ENCODE data around the gene TMEM91. TPM values are rescaled to one million over a fixed set of nuclear protein-coding genes. Genes with fewer than 3 reads are reported as not detected.
A peak's percentile ranks its signal among the peaks of the same experiment; 100 is the strongest.

TMEM91 gene
- total RNA-seq, 4 donors from 2014 or later = 5.0 to 14.9 (median 9.0) TPM

- no peak overlapping the region for H3K27ac ChIP-seq
- 91 to 98% methylated on average over 2 to 24 of the region's 28 CpGs for WGBS, 2 donors
- TF ChIP-seq CTCF (IDR thresholded peaks at IDR 0.05) = no peak
- no peak for TF ChIP-seq POLR2A (IDR thresholded peaks at IDR 0.05)
- no peak overlapping the region for H3K4me3 ChIP-seq (replicated peaks in 1 of 3)
- DNase-seq = no peak
- intact Hi-C loops (cut with DNase I) = no loop called here
- H3K9me3 ChIP-seq = no peaks in the 10 kb centered on the region
- peaks cover 17 to 31% of the 10 kb centered on the region in 2 donors for H3K4me1 ChIP-seq
- H3K36me3 ChIP-seq = peaks cover 26 to 29% of the 10 kb centered on the region in 2 donors
- no peaks in the 10 kb centered on the region for H3K27me3 ChIP-seq
These were observed 49.1 kb downstream of the TMEM91 start for GRCh38 chr19:41425174-41426115.

GRCh38 chr19:41426116-41426841 lies 49.9 kb downstream of the TMEM91 start:
- no peaks in the 10 kb centered on the region for H3K27me3 ChIP-seq
- TF ChIP-seq CTCF (IDR thresholded peaks at IDR 0.05) = no peak
- no peak for TF ChIP-seq POLR2A (IDR thresholded peaks at IDR 0.05)
- no peak for DNase-seq
- H3K4me1 ChIP-seq = peaks cover 17 to 31% of the 10 kb centered on the region in 2 donors
- H3K36me3 ChIP-seq = peaks cover 22 to 26% of the 10 kb centered on the region in 2 donors
- H3K9me3 ChIP-seq = no peaks in the 10 kb centered on the region
- WGBS, 2 donors = 86 to 87% methylated on average over 19 to 25 of the region's 36 CpGs
- peak overlapping the region in 1 of 3 donors; percentile 30 for H3K4me3 ChIP-seq (replicated peaks in 1 of 3)
- peak overlapping the region in 1 of 3 donors; percentile 86 for H3K27ac ChIP-seq
- intact Hi-C loops (cut with DNase I) = no loop called here

GRCh38 chr19:41426952-41427646 lies 50.8 kb downstream of the TMEM91 start, which contains the start of gene B3GNT8:
Gene B3GNT8 (minus strand): TSS chr19:41427374. CDS start chr19:41426778, 596 bp downstream.
- H3K4me3 ChIP-seq (replicated peaks in 1 of 3) = peak within 1 kb of the TSS in 1 of 3 donors; percentile 30
- DNase-seq = peak; percentile 87 to 89
- intact Hi-C loops (cut with DNase I) = no loop called here
- peaks cover 17 to 31% of the 10 kb centered on the region in 2 donors for H3K4me1 ChIP-seq
- 21% methylated on average over 15 to 17 of the region's 19 CpGs for WGBS, 2 donors
- H3K9me3 ChIP-seq = no peaks in the 10 kb centered on the region
- peaks cover 25 to 32% of the 10 kb centered on the region in 2 donors for H3K36me3 ChIP-seq
- H3K27ac ChIP-seq = peak within 1 kb of the TSS; percentile 56 to 86 (median 58)
- peak in 1 of 2 donors; percentile 27 for TF ChIP-seq POLR2A (IDR thresholded peaks at IDR 0.05)
- no peak for TF ChIP-seq CTCF (IDR thresholded peaks at IDR 0.05)
- no peaks in the 10 kb centered on the region for H3K27me3 ChIP-seq

- H3K4me1 ChIP-seq = peaks cover 17 to 31% of the 10 kb centered on the region in 2 donors
- TF ChIP-seq POLR2A (IDR thresholded peaks at IDR 0.05) (no peak), CTCF (IDR thresholded peaks at IDR 0.05) (no peak)
- H3K27me3 ChIP-seq = no peaks in the 10 kb centered on the region
- peak; percentile 56 to 57 for DNase-seq
- no peaks in the 10 kb centered on the region for H3K9me3 ChIP-seq
- peak overlapping the region in 1 of 3 donors; percentile 30 for H3K4me3 ChIP-seq (replicated peaks in 1 of 3)
- H3K36me3 ChIP-seq = peaks cover 21 to 28% of the 10 kb centered on the region in 2 donors
- intact Hi-C loops (cut with DNase I) = no loop called here
- peak overlapping the region; percentile 56 to 86 (median 58) for H3K27ac ChIP-seq
- WGBS, 2 donors = 5 to 7% methylated on average over 20 of the region's 23 CpGs
These were observed 51.5 kb downstream of the TMEM91 start for GRCh38 chr19:41427647-41428480.
